HG03378 (cell line): Measurements from ENCODE around the gene NRF1.
"Not testable (repeated sequence)": the region's sequence is repeated elsewhere in the genome, so short reads cannot be mapped to it uniquely, and the experiment has no call there.

Source experiments
- ATAC-seq: cut with Tn5 transposase; IDR thresholded peaks from one replicate; pipeline ENCODE4 v1.9.1; 2021; ENCODE audit warnings: mild to moderate bottlenecking, moderate library complexity; ENCODE audit not compliant: unreplicated experiment

The NRF1 gene

GRCh38 chr7:129779602-129780256 is 168.2 kb downstream of the NRF1 start:
- ATAC-seq, result no peak

GRCh38 chr7:129780257-129780973 is 168.9 kb downstream of the NRF1 start:
- no peak for ATAC-seq

- no peak for ATAC-seq
Measured at GRCh38 chr7:129780974-129781927, 169.7 kb downstream of the NRF1 start.

DNA sequence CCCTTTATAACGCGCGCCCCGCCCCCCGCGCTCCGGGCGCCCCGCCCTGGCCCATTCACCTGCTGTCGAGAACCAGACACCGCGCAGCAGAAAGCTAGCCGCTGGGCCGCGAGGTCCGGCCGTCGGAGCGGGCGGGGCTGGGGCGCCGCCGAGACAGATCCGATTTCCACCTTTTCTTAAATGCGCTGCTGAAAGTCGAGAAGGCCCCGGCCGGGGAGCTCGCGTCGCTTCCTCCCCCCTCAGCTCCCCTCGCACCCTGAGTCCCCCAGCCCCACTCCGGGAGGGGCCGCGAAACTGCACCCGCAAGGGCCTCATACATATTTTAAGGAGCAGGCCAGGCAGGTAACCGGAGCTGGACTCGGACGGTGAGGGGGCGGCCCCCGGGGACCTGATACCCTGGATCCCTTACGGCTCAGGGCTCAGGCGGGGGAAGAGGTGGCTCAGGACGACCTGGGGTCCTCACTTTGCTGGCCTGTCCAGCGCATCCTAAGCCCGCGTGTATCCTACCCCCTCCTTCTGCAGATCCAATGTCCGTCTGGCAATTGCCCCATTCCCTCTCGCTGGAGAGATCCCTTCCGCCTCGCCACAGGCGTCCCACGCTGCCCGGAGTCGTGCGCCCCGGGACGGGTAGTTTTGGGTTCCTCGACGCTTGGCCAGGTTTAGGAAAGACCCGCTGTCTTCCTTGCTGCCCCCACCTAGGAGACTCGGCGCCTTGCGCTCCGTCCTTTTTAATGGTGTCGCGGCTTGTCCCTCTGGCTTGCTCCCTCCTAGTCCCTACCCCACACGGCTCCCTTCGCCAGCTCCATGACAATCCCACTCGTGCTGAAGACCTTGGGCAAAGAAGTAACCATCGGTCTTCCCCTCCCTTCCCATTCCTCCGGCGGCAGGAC is 170.7 kb downstream of the NRF1 start:
- ATAC-seq, result no peak

DNA sequence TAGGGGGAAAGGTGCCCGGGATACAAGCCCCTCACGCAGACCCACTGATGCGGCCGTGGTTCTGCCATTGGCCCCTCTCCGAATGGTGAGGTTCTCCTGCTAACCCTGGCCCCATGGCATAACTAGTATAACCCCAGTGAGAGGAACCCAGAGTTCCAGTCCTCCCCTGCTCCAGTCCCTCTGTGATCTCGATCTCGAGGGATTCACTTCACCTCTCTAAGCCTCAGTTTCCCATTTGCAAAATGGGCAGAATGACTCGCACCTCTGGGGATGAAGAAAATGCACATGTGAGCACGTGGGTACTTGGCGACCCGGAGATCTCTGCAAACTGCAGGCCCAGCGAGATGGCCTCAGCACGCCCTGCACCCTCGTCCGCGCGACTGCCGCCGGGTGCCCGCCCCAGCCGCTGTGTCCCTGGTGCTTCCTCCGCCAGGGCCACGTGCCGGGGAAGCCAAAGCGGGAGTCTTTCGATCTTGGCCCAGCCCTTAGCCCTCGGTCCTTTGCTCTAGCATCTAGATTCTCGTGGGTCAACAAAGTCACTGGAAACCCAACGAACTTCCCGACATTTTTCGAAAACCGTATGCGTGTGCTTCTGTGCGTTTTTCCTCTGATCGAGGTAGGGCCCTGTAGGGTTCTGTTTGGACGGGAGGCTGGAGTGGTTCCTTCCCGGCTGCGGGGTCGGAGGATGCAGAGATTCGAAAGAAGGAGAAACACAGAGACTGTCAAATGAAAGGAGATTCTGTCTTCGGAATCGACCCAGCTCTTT is 171.5 kb downstream of the NRF1 start:
- ATAC-seq, result no peak

GRCh38 chr7:129783584-129783919 is 172.0 kb downstream of the NRF1 start:
- no peak for ATAC-seq

DNA sequence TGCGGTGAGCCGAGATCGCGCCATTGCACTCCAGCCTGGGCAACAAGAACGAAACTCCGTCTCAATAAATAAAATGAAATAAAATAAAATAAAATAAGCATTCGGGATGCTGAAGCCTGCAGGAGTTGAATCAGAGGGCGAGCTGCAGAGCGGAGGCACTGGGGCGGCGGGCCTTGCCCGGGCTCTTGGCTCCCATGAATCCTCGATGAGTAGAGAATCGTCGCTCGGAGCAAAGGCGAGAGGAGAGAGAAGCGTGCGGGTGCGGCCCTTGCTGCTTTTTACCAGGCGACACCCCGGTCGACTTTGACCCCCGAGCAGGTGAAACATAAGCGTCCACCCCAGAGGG is 172.9 kb downstream of the NRF1 start:
- ATAC-seq, result no peak

GRCh38 chr7:129784783-129785684 is 173.5 kb downstream of the NRF1 start:
- ATAC-seq, result no peak

- ATAC-seq, result no peak
Measured at GRCh38 chr7:129785685-129786514, 174.4 kb downstream of the NRF1 start.

DNA sequence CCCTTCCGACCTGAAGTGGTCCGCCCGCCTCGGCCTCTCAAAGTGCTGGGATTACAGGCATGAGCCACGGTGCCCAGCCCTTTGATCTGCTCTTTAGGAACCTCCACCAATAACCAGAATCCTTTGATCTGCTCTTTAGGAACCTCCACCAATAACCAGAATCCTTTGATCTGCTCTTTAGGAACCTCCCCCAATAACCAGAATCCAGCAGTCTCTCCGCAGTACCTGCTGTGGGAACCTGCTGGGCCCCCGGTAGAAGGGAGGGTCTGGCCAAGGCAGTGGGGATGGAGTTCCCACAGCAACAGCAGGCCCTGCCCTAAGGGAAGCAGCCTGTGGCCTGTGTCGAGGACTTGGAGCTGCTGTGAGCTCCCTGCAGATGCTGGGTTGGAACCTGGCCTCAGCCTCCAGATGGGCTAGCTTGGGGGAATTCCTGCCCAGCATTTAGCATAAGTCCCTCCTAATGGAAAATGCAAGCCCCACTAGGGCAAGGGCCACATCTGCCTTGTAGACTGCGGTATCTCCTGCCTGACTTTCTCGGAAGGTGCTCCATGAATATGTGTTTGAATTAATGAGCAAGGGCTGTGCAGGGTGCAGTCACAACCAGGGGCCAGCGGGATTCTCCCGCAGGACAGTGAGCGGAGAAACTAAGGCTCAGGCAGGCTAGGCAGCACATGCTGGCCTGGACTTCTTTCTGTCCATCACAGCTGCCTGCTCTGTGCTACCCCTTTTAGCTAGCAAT is 175.5 kb downstream of the NRF1 start:
- no peak for ATAC-seq

GRCh38 chr7:129789000-129789399 is 177.5 kb downstream of the NRF1 start:
- no peak for ATAC-seq

DNA sequence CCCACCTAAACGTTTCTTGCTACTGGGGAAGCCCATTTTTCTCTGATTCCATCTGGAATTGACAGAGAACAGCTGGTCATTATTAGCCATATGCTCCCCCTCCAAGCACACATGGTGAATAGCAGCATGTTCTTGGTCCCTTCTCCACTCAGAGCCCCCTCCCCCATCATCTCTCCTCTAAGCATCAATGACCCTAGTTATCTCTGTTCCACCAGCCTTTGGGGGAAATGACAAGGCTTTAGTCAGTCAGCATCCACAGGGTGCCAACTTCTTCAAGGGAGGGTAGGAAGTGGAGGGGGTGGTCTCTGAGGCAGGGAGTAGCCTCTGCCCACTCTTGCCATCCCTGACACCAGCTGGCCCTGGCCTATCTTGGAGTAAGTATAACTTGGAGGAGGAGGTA is 178.1 kb downstream of the NRF1 start:
- no peak for ATAC-seq

DNA sequence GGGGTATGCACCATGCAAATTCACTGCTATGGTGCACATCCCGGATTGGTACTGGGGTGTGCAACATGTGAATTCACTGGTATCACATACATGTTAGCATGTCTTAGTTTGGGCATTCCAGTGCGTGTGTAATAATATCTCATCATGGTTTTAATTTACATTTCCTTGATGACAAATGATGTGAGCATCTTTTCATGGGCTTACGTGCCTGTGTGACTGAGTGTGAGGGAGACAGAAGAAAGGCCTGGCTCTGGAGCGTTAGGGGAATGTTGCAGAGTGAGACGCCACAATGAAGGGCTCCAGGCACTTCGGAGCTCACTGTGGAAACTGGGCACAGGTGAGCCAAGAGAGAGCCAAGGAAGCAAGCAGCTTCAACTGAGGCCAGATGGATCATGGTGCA is 178.6 kb downstream of the NRF1 start:
- no peak for ATAC-seq

DNA sequence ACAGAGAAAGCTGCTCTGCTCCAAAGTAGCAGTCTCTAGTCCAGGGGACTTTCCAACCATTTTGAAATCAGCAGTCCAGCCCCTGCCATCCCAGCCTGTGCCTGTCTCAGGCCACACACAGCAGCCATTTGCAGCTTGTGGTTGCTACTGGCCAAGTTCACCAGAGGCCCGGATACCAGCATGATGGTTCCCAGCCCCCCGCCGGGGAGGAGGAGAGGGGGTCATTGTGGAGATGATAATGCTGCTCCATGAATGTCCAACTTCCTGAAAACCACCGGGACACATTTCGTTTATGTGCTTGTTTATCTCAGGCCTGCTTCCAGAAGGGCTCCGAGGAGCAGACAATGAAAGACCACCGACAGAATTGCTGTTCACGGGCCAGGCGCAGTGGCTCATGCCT is 181.2 kb downstream of the NRF1 start:
- no peak for ATAC-seq

DNA sequence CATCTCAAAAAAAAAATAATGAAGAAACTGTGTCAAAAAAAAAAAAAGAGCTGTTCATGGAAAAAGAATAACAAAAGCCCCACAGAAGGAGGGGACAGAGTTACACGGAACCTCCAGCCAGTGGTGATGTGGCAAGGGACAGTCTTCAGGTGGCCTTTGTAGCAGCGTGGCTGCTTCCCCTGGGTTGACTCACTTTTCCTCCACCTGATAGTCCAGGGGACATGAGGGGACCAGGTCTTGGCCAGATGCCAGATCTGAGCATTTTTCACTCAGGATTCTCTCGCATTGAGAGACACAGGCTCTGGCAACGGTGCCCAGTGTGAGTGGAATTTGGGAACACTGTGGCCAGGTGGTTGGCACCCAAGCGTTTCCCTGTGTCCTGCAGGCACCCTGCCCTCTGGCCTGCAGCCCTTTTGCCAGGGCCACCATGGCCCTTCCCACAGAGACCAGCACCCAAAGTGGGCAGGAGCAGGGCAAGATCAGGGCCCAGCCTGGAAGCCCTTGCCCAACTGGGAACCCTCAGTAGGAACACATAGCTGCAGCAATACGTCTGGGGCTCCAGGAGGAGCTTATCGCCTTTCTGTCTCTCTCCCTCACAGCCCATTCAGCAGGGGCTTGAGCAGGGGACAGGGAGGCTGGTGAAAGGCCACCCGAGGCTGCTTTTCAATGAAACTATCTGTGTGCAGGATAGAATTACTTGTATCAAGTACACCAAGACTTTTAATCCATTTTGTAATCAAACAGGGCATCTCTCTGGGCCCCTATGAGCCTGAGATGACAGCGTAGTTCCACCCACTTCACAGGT is 182.2 kb downstream of the NRF1 start:
- no peak for ATAC-seq

DNA sequence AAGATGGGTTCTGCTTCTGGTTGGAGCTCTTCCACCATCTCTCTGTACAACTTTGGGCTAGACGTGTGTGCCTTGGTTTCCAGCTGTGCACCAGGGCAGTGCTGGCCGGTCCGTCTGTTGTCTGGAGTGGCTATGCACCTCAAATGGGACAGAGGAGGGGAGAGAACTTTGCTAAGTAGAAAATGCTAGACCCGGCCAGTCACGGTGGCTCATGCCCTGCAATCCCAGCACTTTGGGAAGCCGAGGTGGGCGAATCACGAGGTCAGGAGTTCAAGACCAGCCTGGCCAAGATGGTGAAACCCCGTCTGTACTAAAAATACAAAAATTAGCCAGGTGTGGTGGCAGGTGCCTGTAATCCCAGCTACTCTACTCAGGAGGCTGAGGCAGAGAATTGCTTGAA is 182.9 kb downstream of the NRF1 start:
- ATAC-seq, result not testable (repeated sequence)
